ENCODE data around the gene GPR17. TPM values are rescaled to one million over a fixed set of nuclear protein-coding genes. Genes with fewer than 3 reads are reported as not detected.
A peak's percentile ranks its signal among the peaks of the same experiment; 100 is the strongest.

Gene GPR17
- total and polyA plus RNA-seq, 9 of the 15 experiments (the other 6 are each of a cell fraction or from before 2014, with no cell fraction given), result not detected

GRCh38 chr2:127599211-127599610, 46.7 kb upstream of the GPR17 start (continued):
- no peak for TF ChIP-seq HMG20A (CRISPR knock-in tag; conservative IDR thresholded peaks at IDR 0.05)
- TF ChIP-seq DLX4 (CRISPR knock-in tag; IDR thresholded peaks at IDR 0.05), result no peak
- TF ChIP-seq ZBTB8A (IDR thresholded peaks at IDR 0.05; ENCODE audit: partially characterized antibody), result no peak
- no peak for TF ChIP-seq IRF2 (CRISPR knock-in tag; IDR thresholded peaks at IDR 0.05)

- Histone ChIP-seq H3K9ac (ENCODE audit: insufficient read depth in 1 of 2, low read depth in 2 of 2, low read length in 2 of 2) (no peak overlapping the region), H3K9me1 (ENCODE audit: control insufficient read depth, insufficient read depth, low read length) (no peaks in the 10 kb centered on the region), H2AFZ (ENCODE audit: low read depth, low read length) (no peak overlapping the region), H3K9me3 (replicated peaks; ENCODE audit: control insufficient read depth, insufficient read depth, low read depth, low read length) (no peaks in the 10 kb centered on the region), H3K27me3 (ENCODE audit: control insufficient read depth in 2 of 2, insufficient read depth in 2 of 2, low read length in 2 of 2) (peaks cover 50 to 52% of the 10 kb centered on the region in 2 experiments; a peak in 4 of 5 replicates), H3K4me2 (ENCODE audit: insufficient read depth, low read length) (no peak overlapping the region), H3K27ac (ENCODE audit: extremely low read depth, low read depth, low read length) (no peak overlapping the region), H3K4me3 (no peak overlapping the region), H3K4me1 (replicated peaks in 1 of 2; ENCODE audit: control insufficient read depth in 2 of 2, insufficient read depth in 2 of 2, low read length in 2 of 2) (peaks cover 0 to 11% of the 10 kb centered on the region in 2 experiments; a peak in 2 of 5 replicates), H3K79me2 (ENCODE audit: control insufficient read depth, insufficient read depth, low read length) (no peaks in the 10 kb centered on the region), H3K36me3 (ENCODE audit: control insufficient read depth, insufficient read depth, low read length) (no peaks in the 10 kb centered on the region; the same call in 2 of the 3 replicates), H4K20me1 (replicated peaks; ENCODE audit: control insufficient read depth, insufficient read depth, low read length) (no peaks in the 10 kb centered on the region)
- 3% methylated on average over 8 of the region's 8 CpGs for WGBS (ENCODE audit: insufficient coverage, low coverage, missing lambda C conversion rate)
- ChIA-PET CTCF (ENCODE audit: low intra/inter-chr PET ratio) (no interaction called here), POLR2A (interaction anchor here (1.0 to 2.2 kb wide), 2 partner anchors 12 to 28 kb away, joined by 3 to 4 read pairs; no protein-coding TSS in a partner anchor)
- FAIRE-seq (no peak), ATAC-seq (peak; percentile 65), DNase-seq (ENCODE audit: extremely low read depth in 1 of 4, low spot score in 3 of 4) (no peak)
- in situ Hi-C loops (cut with MboI), result no loop called here
- TF ChIP-seq MTA3 (IDR thresholded peaks at IDR 0.05; ENCODE audit: borderline replicate concordance), result no peak
- no TSS peak for BruUV-seq (replicated peaks)
- intact Hi-C loops (cut with micrococcal nuclease), result no loop called here
These were observed 41.0 kb upstream of the GPR17 start for GRCh38 chr2:127604986-127605385.

Data from K562 (cell line).